Measurements from ENCODE around the gene NFKBIE. TPM values are rescaled to one million over a fixed set of nuclear protein-coding genes. Genes with fewer than 3 reads are reported as not detected.

NFKBIE gene
- total and polyA plus RNA-seq, 2 of the 13 experiments (the other 11 are each of a cell fraction or from before 2014, with no cell fraction given): 6.7 to 14.5 TPM

DNA sequence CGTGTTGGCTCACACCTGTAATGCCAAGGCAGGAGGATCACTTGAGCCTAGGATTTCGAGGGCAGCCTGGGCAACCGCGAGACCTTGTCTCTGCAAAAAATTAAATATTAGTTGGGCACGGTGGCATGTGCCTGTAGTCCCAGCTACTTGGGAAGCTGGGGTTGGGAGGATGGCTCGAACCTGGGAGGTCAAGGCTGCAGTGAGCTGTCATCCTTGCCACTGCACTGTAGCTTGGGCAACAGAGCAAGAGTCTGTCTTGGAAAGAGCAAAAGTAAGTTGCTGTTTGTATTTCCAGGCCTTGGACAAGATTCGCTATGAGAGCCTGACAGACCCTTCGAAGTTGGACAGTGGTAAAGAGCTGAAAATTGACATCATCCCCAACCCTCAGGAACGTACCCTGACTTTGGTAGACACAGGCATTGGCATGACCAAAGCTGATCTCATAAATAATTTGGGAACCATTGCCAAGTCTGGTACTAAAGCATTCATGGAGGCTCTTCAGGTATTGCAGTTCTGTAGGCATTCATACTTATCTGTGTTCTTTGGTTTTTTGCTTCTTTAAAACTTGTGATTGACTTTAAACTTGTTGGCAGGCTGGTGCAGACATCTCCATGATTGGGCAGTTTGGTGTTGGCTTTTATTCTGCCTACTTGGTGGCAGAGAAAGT is 16.1 kb downstream of the NFKBIE start:
- ChIA-PET CTCF (ENCODE audit: low intra/inter-chr PET ratio, low total read pairs) (no interaction called here), POLR2A (interaction anchor here (1.1 to 8.4 kb wide), 3 partner anchors 7 to 57 kb away, joined by 3 to 264 read pairs (median 6); partner anchors contain the start of gene SLC35B2)
- H2AFZ ChIP-seq (ENCODE audit: low read length): no peak overlapping the region
- 83% methylated on average over 9 of the region's 9 CpGs for WGBS (ENCODE audit: low lambda C conversion rate)
- H3K9me3 ChIP-seq (ENCODE audit: low read length): no peaks in the 10 kb centered on the region
- H3K4me3 ChIP-seq (replicated peaks in 1 of 3; ENCODE audit: insufficient read depth in 1 of 3, low read depth in 2 of 3, low read length in 3 of 3): peak overlapping the region; percentile 81 to 97 (median 87)
- H3K36me3 ChIP-seq (replicated peaks in 1 of 2; ENCODE audit: control insufficient read depth in 1 of 2, insufficient read depth in 2 of 2, low read length in 2 of 2): peaks cover 34 to 60% of the 10 kb centered on the region in 2 experiments
- H3K27ac ChIP-seq (ENCODE audit: extremely low read length, insufficient read depth, low read length): peak overlapping the region; percentile 96
- ATAC-seq (no peak), FAIRE-seq (no peak), DNase-seq (ENCODE audit: low spot score) (no peak)
- peak overlapping the region; percentile 99 for H3K9ac ChIP-seq (ENCODE audit: insufficient read depth, low read depth, low read length)
- no TSS peak for BruUV-seq (replicated peaks)
- H3K27me3 ChIP-seq (ENCODE audit: control insufficient read depth in 1 of 2, insufficient read depth in 2 of 2, low read length in 2 of 2): no peaks in the 10 kb centered on the region; a peak in 1 of 5 replicates
- peaks cover 72% of the 10 kb centered on the region for H4K20me1 ChIP-seq (ENCODE audit: insufficient read depth, low read length)
- peaks cover 54% of the 10 kb centered on the region for H3K79me2 ChIP-seq (ENCODE audit: insufficient read depth, low read length)
- in situ Hi-C loops (cut with HindIII; ENCODE audit: extremely low pct_ligation_motif_present, low pct_unique_long_range_greater_than_20kb) (no loop called here), intact Hi-C loops (cut with micrococcal nuclease; ENCODE audit: unreplicated experiment) (no loop called here)
- peaks cover 70% of the 10 kb centered on the region for H3K4me1 ChIP-seq (ENCODE audit: insufficient read depth, low read length)
- peak overlapping the region; percentile 85 for H3K4me2 ChIP-seq (ENCODE audit: low read depth, low read length)
- TF ChIP-seq ZNF17 (CRISPR knock-in tag; IDR thresholded peaks at IDR 0.05) (0 out of 2 replicates have a peak, but pooled peaks have one; percentile 52), EEA1 (CRISPR knock-in tag; IDR thresholded peaks at IDR 0.05; ENCODE audit: borderline replicate concordance) (no peak), ZNF577 (CRISPR knock-in tag; IDR thresholded peaks at IDR 0.05; ENCODE audit: borderline replicate concordance, low read depth) (no peak), AGO2 (optimal IDR thresholded peaks at IDR 0.05; ENCODE audit: low read depth, low read length) (peak; percentile 29), ZNF225 (CRISPR knock-in tag; IDR thresholded peaks at IDR 0.05) (no peak), ZNF260 (CRISPR knock-in tag; IDR thresholded peaks at IDR 0.05; ENCODE audit: borderline replicate concordance, low read depth) (no peak), PAF1 (CRISPR knock-in tag; IDR thresholded peaks at IDR 0.05) (peak; percentile 55; the same call in 1 of the 2 replicates), MIER2 (CRISPR knock-in tag; IDR thresholded peaks at IDR 0.05) (no peak), ONECUT2 (CRISPR knock-in tag; IDR thresholded peaks at IDR 0.05) (no peak), ZNF883 (CRISPR knock-in tag; IDR thresholded peaks at IDR 0.05; ENCODE audit: not compliant biosample characterization) (no peak), POLR2G (IDR thresholded peaks at IDR 0.05; ENCODE audit: low read depth, low read length) (peak; percentile 29; the same call in 1 of the 2 replicates), ZNF703 (CRISPR knock-in tag; IDR thresholded peaks at IDR 0.05; ENCODE audit: borderline replicate concordance) (no peak), MEIS2 (CRISPR knock-in tag; IDR thresholded peaks at IDR 0.05) (no peak)
- TF ChIP-seq, protein P1, sequence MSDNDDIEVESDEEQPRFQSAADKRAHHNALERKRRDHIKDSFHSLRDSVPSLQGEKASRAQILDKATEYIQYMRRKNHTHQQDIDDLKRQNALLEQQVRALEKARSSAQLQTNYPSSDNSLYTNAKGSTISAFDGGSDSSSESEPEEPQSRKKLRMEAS (IDR thresholded peaks at IDR 0.05): no peak
- TF ChIP-seq, protein P2, sequence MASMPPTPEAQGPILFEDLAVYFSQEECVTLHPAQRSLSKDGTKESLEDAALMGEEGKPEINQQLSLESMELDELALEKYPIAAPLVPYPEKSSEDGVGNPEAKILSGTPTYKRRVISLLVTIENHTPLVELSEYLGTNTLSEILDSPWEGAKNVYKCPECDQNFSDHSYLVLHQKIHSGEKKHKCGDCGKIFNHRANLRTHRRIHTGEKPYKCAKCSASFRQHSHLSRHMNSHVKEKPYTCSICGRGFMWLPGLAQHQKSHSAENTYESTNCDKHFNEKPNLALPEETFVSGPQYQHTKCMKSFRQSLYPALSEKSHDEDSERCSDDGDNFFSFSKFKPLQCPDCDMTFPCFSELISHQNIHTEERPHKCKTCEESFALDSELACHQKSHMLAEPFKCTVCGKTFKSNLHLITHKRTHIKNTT (CRISPR knock-in tag; IDR thresholded peaks at IDR 0.05): no peak
- TF ChIP-seq, protein P3, sequence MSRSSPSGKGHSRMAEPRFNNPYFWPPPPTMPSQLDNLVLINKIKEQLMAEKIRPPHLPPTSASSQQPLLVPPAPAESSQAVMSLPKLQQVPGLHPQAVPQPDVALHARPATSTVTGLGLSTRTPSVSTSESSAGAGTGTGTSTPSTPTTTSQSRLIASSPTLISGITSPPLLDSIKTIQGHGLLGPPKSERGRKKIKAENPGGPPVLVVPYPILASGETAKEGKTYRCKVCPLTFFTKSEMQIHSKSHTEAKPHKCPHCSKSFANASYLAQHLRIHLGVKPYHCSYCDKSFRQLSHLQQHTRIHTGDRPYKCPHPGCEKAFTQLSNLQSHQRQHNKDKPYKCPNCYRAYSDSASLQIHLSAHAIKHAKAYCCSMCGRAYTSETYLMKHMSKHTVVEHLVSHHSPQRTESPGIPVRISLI (CRISPR knock-in tag; IDR thresholded peaks at IDR 0.05; ENCODE audit: borderline replicate concordance): no peak
- TF ChIP-seq, protein P4, sequence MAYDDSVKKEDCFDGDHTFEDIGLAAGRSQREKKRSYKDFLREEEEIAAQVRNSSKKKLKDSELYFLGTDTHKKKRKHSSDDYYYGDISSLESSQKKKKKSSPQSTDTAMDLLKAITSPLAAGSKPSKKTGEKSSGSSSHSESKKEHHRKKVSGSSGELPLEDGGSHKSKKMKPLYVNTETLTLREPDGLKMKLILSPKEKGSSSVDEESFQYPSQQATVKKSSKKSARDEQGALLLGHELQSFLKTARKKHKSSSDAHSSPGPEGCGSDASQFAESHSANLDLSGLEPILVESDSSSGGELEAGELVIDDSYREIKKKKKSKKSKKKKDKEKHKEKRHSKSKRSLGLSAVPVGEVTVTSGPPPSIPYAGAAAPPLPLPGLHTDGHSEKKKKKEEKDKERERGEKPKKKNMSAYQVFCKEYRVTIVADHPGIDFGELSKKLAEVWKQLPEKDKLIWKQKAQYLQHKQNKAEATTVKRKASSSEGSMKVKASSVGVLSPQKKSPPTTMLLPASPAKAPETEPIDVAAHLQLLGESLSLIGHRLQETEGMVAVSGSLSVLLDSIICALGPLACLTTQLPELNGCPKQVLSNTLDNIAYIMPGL (CRISPR knock-in tag; IDR thresholded peaks at IDR 0.05; ENCODE audit: borderline replicate concordance in 1 of 2, low read depth in 1 of 2): no peak
- TF ChIP-seq, protein P5, sequence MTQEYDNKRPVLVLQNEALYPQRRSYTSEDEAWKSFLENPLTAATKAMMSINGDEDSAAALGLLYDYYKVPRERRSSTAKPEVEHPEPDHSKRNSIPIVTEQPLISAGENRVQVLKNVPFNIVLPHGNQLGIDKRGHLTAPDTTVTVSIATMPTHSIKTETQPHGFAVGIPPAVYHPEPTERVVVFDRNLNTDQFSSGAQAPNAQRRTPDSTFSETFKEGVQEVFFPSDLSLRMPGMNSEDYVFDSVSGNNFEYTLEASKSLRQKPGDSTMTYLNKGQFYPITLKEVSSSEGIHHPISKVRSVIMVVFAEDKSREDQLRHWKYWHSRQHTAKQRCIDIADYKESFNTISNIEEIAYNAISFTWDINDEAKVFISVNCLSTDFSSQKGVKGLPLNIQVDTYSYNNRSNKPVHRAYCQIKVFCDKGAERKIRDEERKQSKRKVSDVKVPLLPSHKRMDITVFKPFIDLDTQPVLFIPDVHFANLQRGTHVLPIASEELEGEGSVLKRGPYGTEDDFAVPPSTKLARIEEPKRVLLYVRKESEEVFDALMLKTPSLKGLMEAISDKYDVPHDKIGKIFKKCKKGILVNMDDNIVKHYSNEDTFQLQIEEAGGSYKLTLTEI (CRISPR knock-in tag; conservative IDR thresholded peaks at IDR 0.05): no peak

Data from HepG2 (cell line).